ENCODE measurements around the gene EDN2.

EDN2 gene

GRCh38 chr1:41433501-41433900 lies 51.0 kb downstream of the EDN2 start:
- Histone ChIP-seq H3K4me1 (ENCODE audit: control extremely low read depth in 1 of 4, control insufficient read depth in 4 of 4, insufficient read depth in 4 of 4, low read length in 3 of 4) (peaks cover 0 to 13% (median 7%) of the 10 kb centered on the region in 4 experiments), H3K36me3 (ENCODE audit: control insufficient read depth in 4 of 4, insufficient read depth in 4 of 4, low read length in 3 of 4) (no peaks in the 10 kb centered on the region), H3K27ac (ENCODE audit: insufficient read depth in 1 of 2, low read depth in 1 of 2, low read length in 2 of 2, poor library complexity in 1 of 2, severe bottlenecking in 2 of 2) (no peak overlapping the region), H3K27me3 (replicated peaks in 2 of 5; ENCODE audit: control insufficient read depth in 4 of 5, insufficient read depth in 5 of 5, low read length in 4 of 5) (peaks cover 0 to 24% (median 9%) of the 10 kb centered on the region in 5 experiments), H3K4me3 (ENCODE audit: control insufficient read depth in 1 of 7, extremely low read depth in 1 of 7, insufficient read depth in 4 of 7, low read depth in 2 of 7, low read length in 6 of 7) (no peak overlapping the region), H3K9me3 (ENCODE audit: control extremely low read depth in 1 of 5, control insufficient read depth in 4 of 5, insufficient read depth in 2 of 5, low read depth in 1 of 5, low read length in 4 of 5) (no peaks in the 10 kb centered on the region)
- ChIA-PET CTCF (interaction anchor here (0.7 to 3.1 kb wide), 20 partner anchors 10 to 165 kb away, joined by 3 to 20 read pairs (median 6); partner anchors contain the start of gene EDN2), POLR2A (no interaction called here)
- WGBS (ENCODE audit: insufficient coverage), result 91% methylated on average over 3 of the region's 4 CpGs
- no peak for DNase-seq

- POLR2A ChIA-PET, result no interaction called here
- DNase-seq, result peak; percentile 72 to 85 (median 81)
- no peaks in the 10 kb centered on the region for H3K36me3 ChIP-seq (ENCODE audit: control insufficient read depth in 4 of 4, insufficient read depth in 4 of 4, low read length in 3 of 4)
- H3K27ac ChIP-seq (ENCODE audit: insufficient read depth in 1 of 2, low read depth in 1 of 2, low read length in 2 of 2, poor library complexity in 1 of 2, severe bottlenecking in 2 of 2), result no peak overlapping the region
- 60% methylated on average over 14 of the region's 17 CpGs for WGBS (ENCODE audit: insufficient coverage)
- no peaks in the 10 kb centered on the region for H3K9me3 ChIP-seq (ENCODE audit: control extremely low read depth in 1 of 5, control insufficient read depth in 4 of 5, insufficient read depth in 2 of 5, low read depth in 1 of 5, low read length in 4 of 5)
- CTCF ChIA-PET, result interaction anchor here (0.6 to 3.1 kb wide), 22 partner anchors 9 to 164 kb away, joined by 3 to 20 read pairs (median 5); partner anchors contain the start of gene EDN2
- H3K4me3 ChIP-seq (ENCODE audit: control insufficient read depth in 1 of 7, extremely low read depth in 1 of 7, insufficient read depth in 4 of 7, low read depth in 2 of 7, low read length in 6 of 7), result no peak overlapping the region
- peaks cover 0 to 24% (median 9%) of the 10 kb centered on the region in 5 experiments for H3K27me3 ChIP-seq (replicated peaks in 2 of 5; ENCODE audit: control insufficient read depth in 4 of 5, insufficient read depth in 5 of 5, low read length in 4 of 5)
- H3K4me1 ChIP-seq (ENCODE audit: control extremely low read depth in 1 of 4, control insufficient read depth in 4 of 4, insufficient read depth in 4 of 4, low read length in 3 of 4), result peaks cover 0 to 19% (median 8%) of the 10 kb centered on the region in 4 experiments
Measured at GRCh38 chr1:41432481-41433280, 51.8 kb downstream of the EDN2 start.

- no peak overlapping the region for H3K4me3 ChIP-seq (ENCODE audit: control insufficient read depth in 1 of 7, extremely low read depth in 1 of 7, insufficient read depth in 4 of 7, low read depth in 2 of 7, low read length in 6 of 7)
- POLR2A ChIA-PET, result no interaction called here
- no peaks in the 10 kb centered on the region for H3K9me3 ChIP-seq (ENCODE audit: control extremely low read depth in 1 of 5, control insufficient read depth in 4 of 5, insufficient read depth in 2 of 5, low read depth in 1 of 5, low read length in 4 of 5)
- DNase-seq, result no peak
- CTCF ChIA-PET, result interaction anchor here (0.6 to 3.1 kb wide), 14 partner anchors 8 to 159 kb away, joined by 3 to 20 read pairs (median 5); partner anchors contain the start of gene EDN2
- WGBS (ENCODE audit: insufficient coverage), result 92% methylated on average over 16 of the region's 20 CpGs
- no peaks in the 10 kb centered on the region for H3K36me3 ChIP-seq (ENCODE audit: control insufficient read depth in 4 of 4, insufficient read depth in 4 of 4, low read length in 3 of 4)
- H3K27ac ChIP-seq (ENCODE audit: insufficient read depth in 1 of 2, low read depth in 1 of 2, low read length in 2 of 2, poor library complexity in 1 of 2, severe bottlenecking in 2 of 2), result no peak overlapping the region
- peaks cover 0 to 21% (median 8%) of the 10 kb centered on the region in 4 experiments for H3K4me1 ChIP-seq (ENCODE audit: control extremely low read depth in 1 of 4, control insufficient read depth in 4 of 4, insufficient read depth in 4 of 4, low read length in 3 of 4)
- peaks cover 0 to 18% (median 9%) of the 10 kb centered on the region in 5 experiments for H3K27me3 ChIP-seq (replicated peaks in 2 of 5; ENCODE audit: control insufficient read depth in 4 of 5, insufficient read depth in 5 of 5, low read length in 4 of 5)
Measured at GRCh38 chr1:41431490-41432350, 52.8 kb downstream of the EDN2 start.

- Histone ChIP-seq H3K27ac (ENCODE audit: insufficient read depth in 1 of 2, low read depth in 1 of 2, low read length in 2 of 2, poor library complexity in 1 of 2, severe bottlenecking in 2 of 2) (no peak overlapping the region), H3K36me3 (ENCODE audit: control insufficient read depth in 4 of 4, insufficient read depth in 4 of 4, low read length in 3 of 4) (no peaks in the 10 kb centered on the region), H3K4me3 (ENCODE audit: control insufficient read depth in 1 of 7, extremely low read depth in 1 of 7, insufficient read depth in 4 of 7, low read depth in 2 of 7, low read length in 6 of 7) (no peak overlapping the region), H3K9me3 (ENCODE audit: control extremely low read depth in 1 of 5, control insufficient read depth in 4 of 5, insufficient read depth in 2 of 5, low read depth in 1 of 5, low read length in 4 of 5) (no peaks in the 10 kb centered on the region), H3K27me3 (replicated peaks in 2 of 5; ENCODE audit: control insufficient read depth in 4 of 5, insufficient read depth in 5 of 5, low read length in 4 of 5) (peaks cover 0 to 8% (median 3%) of the 10 kb centered on the region in 5 experiments), H3K4me1 (ENCODE audit: control extremely low read depth in 1 of 4, control insufficient read depth in 4 of 4, insufficient read depth in 4 of 4, low read length in 3 of 4) (peaks cover 0 to 21% (median 8%) of the 10 kb centered on the region in 4 experiments)
- 93% methylated on average over 3 of the region's 4 CpGs for WGBS (ENCODE audit: insufficient coverage)
- CTCF ChIA-PET, result interaction anchor here (1.2 to 3.1 kb wide), 3 partner anchors 12 to 158 kb away, joined by 3 to 17 read pairs (median 3); no protein-coding TSS in a partner anchor
- POLR2A ChIA-PET, result no interaction called here
- no peak for DNase-seq
Measured at GRCh38 chr1:41430582-41430981, 53.9 kb downstream of the EDN2 start.

- CTCF ChIA-PET, result interaction anchor here (1.2 kb wide), 1 partner anchor 152 kb away, joined by 3 read pairs; no protein-coding TSS in a partner anchor
- no peaks in the 10 kb centered on the region for H3K9me3 ChIP-seq (ENCODE audit: control extremely low read depth in 1 of 5, control insufficient read depth in 4 of 5, insufficient read depth in 2 of 5, low read depth in 1 of 5, low read length in 4 of 5)
- peaks cover 0 to 21% (median 8%) of the 10 kb centered on the region in 4 experiments for H3K4me1 ChIP-seq (ENCODE audit: control extremely low read depth in 1 of 4, control insufficient read depth in 4 of 4, insufficient read depth in 4 of 4, low read length in 3 of 4)
- no CpG with 5 or more reads among the region's 4 CpGs for WGBS (ENCODE audit: insufficient coverage)
- H3K27me3 ChIP-seq (replicated peaks in 2 of 5; ENCODE audit: control insufficient read depth in 4 of 5, insufficient read depth in 5 of 5, low read length in 4 of 5), result peaks cover 0 to 3% (median 0%) of the 10 kb centered on the region in 5 experiments
- no peak overlapping the region for H3K4me3 ChIP-seq (ENCODE audit: control insufficient read depth in 1 of 7, extremely low read depth in 1 of 7, insufficient read depth in 4 of 7, low read depth in 2 of 7, low read length in 6 of 7)
- no peaks in the 10 kb centered on the region for H3K36me3 ChIP-seq (ENCODE audit: control insufficient read depth in 4 of 4, insufficient read depth in 4 of 4, low read length in 3 of 4)
- POLR2A ChIA-PET, result no interaction called here
- no peak overlapping the region for H3K27ac ChIP-seq (ENCODE audit: insufficient read depth in 1 of 2, low read depth in 1 of 2, low read length in 2 of 2, poor library complexity in 1 of 2, severe bottlenecking in 2 of 2)
- no peak for DNase-seq
Measured at GRCh38 chr1:41430069-41430468, 54.4 kb downstream of the EDN2 start.

- WGBS (ENCODE audit: insufficient coverage), result 78% methylated on average over 5 of the region's 5 CpGs
- H3K27me3 ChIP-seq (replicated peaks in 2 of 5; ENCODE audit: control insufficient read depth in 4 of 5, insufficient read depth in 5 of 5, low read length in 4 of 5), result peaks cover 0 to 3% (median 0%) of the 10 kb centered on the region in 5 experiments
- ChIA-PET CTCF (no interaction called here), POLR2A (no interaction called here)
- no peak for DNase-seq
- H3K4me1 ChIP-seq (ENCODE audit: control extremely low read depth in 1 of 4, control insufficient read depth in 4 of 4, insufficient read depth in 4 of 4, low read length in 3 of 4), result peaks cover 0 to 21% (median 8%) of the 10 kb centered on the region in 4 experiments
- H3K36me3 ChIP-seq (ENCODE audit: control insufficient read depth in 4 of 4, insufficient read depth in 4 of 4, low read length in 3 of 4), result no peaks in the 10 kb centered on the region
- H3K27ac ChIP-seq (ENCODE audit: insufficient read depth in 1 of 2, low read depth in 1 of 2, low read length in 2 of 2, poor library complexity in 1 of 2, severe bottlenecking in 2 of 2), result no peak overlapping the region
- no peak overlapping the region for H3K4me3 ChIP-seq (ENCODE audit: control insufficient read depth in 1 of 7, extremely low read depth in 1 of 7, insufficient read depth in 4 of 7, low read depth in 2 of 7, low read length in 6 of 7)
- no peaks in the 10 kb centered on the region for H3K9me3 ChIP-seq (ENCODE audit: control extremely low read depth in 1 of 5, control insufficient read depth in 4 of 5, insufficient read depth in 2 of 5, low read depth in 1 of 5, low read length in 4 of 5)
Measured at GRCh38 chr1:41429641-41430035, 54.8 kb downstream of the EDN2 start.

Measured in common myeloid progenitor, CD34-positive (primary cell).